Dermis microvascular lymphatic vessel endothelial cell (primary cell): ENCODE results near the gene CCDC92. TPM values are rescaled to one million over a fixed set of nuclear protein-coding genes. Genes with fewer than 3 reads are reported as not detected.
A peak's percentile ranks its signal among the peaks of the same experiment; 100 is the strongest.

ENCODE experiments used
- DNase-seq, 2 donors: peaks; one replicate each; pipeline versions ENCODE4 v3.0.0 to v3.0.0-alpha.2; 2010; ENCODE audit warnings: low read depth in 2 of 2
- total RNA-seq: library from RNA; depleted of rRNA; stranded (reverse); fragments of >200 nt; gene quantifications from 2 replicates; pipeline ENCODE4 v1.2.1, GENCODE V29; 2014

CCDC92 gene
- total RNA-seq, 1 donor from 2014 or later = 4.1 TPM

DNA sequence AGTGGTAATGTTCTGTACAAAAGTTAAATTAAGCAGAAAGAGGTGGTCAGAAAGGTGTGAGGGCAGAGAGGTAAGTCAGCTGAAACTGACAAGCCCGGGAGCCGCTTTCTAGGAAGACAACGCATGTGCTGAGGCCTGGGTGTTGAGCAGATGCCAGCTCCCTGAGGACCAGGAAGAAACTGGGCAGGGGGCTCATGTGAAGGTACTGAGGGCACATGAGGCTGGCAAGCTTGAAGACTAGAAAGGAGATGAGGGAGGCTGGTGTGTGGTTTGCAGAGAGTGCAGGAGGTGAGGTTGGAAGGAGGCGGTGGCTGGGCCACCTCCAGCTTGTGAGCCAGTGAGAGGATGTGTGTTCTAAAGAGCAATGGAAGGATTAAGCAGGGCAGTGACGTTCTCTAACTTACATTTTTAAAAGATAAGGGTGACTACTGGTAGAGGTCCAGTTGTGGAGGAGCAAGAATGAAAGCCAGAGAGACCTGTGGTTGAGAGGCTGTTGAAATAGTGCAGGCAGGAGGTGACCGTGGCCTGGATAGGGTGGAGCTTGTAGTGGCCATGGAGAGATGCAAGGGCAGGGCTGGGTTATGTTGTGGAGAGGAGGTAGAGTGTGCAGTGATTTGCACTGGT lies 29.5 kb upstream of the CCDC92 start:
- DNase-seq = no peak

DNA sequence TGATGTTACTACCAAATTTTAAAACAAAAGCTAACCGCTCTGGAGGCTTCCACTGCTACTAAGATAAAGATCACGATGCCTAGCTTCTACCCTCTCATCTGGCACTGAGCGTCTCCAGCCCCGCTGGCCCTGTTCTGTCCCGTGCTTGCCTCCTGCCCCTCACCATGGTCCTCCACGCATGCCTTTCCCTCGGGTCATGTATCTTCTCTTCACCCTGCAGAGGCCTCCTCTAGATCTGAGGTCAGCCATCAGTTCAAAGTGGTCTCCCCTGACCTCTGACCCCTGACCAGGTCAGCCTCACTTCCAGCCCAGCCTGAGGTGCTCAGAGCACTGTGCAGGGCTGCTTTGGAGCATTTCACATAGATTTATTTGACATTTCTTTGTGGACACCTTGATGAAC lies 28.7 kb upstream of the CCDC92 start:
- no peak for DNase-seq

DNA sequence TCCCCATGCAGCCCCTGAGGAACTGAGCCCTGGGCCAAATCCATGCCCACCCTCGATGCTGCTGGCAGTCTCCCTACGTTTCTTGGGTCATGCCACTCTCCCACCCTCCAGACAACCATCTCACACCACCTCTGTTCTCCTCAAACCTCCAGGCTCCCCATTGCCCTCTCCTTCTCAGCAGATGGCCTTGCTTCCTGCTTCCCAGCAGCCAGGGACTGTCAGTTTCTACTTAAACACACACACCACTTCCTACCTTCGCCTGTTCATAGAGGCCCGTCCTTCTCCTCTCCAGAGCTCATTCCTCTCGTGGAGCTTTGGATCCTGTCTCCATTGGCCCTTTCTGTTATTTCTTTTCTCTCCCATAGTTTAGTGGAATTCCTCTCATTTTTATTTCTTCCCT lies 27.5 kb upstream of the CCDC92 start:
- no peak for DNase-seq

DNA sequence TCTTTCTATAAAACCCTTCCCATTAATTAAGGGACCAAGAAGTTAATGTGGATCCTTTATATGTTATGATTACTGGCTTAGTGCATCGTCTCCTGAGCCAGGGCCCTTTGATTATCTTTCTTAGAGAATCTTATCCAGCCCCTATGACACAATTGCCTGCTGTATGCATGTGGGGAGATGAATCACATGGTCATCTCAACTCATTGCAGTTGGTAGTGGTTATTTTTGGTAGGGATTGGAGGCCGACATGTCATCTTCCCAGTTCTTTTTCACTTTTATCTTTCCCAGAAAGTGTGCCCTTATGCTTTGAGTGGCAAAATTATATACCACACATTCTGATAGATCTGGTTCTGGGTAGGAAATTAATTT lies 26.3 kb upstream of the CCDC92 start:
- no peak for DNase-seq

DNA sequence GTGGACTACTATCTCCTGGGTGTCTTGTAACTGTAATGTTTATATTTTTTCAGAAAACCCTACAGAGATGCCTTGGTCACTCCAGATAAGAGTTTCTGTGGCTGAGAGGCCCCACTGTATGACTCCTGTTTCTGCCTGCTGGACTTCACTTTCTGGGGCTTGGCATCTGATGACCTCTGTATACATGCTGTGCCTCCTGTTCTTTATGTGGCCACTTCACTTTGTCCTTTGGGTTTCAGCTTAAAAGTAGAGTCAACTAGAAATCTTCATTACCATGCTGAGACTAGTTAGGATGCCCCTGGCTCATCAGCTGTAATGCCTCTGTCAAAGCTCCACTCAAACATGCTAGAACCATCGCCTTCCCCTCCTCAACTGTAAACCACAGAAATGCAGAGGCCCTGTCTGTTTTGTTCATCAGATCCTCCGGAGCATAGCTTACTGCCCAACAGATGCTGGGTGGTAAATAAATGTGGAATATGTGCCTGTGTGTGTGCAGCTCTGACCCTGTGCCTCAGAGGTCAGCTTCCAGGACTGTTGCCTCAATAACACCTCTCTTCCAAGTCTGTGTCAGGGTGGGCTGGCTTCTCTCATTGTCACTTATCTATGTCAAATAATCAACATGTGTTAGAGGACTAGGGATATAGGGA lies 25.8 kb upstream of the CCDC92 start:
- no peak for DNase-seq

DNA sequence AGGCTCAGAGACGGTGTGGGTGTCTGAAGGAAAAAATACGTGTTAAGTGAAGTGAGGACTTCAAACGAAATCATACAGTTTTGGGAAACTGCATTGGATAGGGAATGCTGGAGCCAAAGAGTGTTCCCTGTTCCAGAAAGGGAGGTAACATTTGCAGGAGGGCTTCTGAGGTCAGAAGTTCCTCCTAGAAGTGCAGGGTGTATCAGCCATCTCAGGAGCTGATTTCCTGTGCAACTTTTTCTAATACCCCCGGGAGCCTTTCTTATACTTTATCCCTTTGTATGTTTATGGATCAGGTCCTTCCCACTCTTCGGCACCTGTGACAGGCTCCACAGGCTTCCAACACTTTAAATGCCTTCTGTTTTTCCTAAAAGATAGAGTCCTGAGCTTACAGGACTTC lies 25.3 kb upstream of the CCDC92 start:
- DNase-seq = no peak

DNA sequence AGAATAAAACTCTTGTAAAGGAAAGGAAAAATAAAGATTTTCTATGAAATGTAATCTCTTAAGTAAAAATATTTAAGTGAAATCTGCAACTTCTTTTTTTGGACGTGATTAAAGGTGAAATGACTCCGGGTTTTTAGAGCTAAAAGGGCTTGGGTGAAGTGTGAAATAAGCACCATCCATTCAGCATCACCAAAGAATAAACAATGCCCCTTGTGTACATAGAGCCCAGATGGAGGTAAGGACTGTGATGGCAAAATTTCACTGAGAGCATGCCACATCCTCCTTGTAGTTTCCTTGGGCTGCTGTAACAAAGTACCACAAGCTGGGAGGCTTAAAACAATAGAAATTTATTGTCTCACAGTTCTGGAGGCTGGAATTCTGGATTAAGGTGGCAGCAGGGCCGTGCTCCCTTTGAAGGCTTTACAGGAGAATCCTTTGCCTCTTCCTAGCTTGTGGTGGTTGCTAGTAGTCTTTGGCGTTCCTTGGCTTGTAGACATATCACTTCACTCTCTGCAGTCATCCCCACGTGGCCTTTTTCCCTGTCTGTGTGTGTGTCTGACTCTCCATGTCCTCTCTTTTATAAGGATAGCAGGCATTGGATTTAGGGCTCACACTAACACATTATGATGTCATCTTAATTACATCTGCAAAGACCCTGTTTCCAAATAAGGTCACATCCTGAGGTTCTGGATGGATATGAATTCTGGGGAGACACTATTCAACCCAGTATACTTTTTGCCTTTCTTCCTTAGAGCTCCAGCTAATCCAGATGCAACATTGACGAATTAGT lies 24.6 kb upstream of the CCDC92 start:
- DNase-seq = no peak

DNA sequence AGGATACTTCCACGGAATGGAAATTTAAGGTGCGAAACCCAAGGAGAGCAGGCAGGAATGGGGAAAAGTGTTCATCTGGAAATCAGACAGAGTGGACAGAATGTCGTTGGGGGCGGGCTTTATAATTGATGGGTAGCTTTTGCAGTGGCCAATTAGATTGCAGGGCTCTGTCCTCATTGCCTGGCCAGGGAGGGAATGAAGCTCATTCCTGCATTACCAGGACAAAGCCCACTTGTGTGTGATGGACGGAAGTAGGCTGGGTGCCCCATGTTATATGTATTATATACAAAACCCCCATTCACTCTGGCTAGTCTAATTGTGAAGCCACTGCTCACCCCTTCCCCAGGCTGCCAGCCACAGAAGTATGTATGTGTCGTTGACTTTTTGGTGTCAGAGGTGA lies 23.9 kb upstream of the CCDC92 start:
- no peak for DNase-seq

DNA sequence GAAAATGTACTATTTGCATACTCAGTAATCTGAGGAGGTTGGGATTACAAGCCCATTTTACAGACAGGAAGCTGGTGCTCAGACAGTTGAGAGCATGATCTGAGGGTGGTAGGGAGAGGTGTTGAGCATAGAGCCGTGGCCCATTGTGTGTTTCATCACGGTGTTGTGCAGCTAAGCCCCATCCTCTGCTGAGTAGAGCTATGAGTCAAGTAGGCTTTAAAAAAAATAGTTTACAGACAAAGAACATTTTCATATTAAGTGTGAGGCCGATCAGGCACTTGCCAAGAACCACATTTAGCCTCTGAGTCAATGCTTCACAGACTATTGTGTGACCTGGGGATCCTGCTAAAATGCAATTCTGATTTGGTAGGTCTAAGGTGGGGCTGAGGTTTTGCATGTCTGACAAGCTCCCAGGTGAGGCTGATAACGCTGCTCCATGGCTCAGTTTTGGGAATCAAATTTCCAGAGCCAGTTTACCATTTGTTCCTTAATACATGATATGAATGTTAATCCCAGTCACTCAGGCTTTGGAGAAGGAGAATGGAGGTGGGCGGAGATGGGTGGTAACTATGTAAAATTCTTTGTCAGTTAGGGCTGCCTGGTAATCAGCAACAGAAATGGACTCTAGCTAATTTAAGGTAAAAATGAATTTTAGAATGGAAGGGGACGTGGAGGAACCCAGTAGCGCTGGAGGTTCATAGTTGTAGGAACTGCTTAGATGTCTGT lies 22.6 kb upstream of the CCDC92 start:
- peak in 1 of 2 donors; percentile 49 for DNase-seq

DNA sequence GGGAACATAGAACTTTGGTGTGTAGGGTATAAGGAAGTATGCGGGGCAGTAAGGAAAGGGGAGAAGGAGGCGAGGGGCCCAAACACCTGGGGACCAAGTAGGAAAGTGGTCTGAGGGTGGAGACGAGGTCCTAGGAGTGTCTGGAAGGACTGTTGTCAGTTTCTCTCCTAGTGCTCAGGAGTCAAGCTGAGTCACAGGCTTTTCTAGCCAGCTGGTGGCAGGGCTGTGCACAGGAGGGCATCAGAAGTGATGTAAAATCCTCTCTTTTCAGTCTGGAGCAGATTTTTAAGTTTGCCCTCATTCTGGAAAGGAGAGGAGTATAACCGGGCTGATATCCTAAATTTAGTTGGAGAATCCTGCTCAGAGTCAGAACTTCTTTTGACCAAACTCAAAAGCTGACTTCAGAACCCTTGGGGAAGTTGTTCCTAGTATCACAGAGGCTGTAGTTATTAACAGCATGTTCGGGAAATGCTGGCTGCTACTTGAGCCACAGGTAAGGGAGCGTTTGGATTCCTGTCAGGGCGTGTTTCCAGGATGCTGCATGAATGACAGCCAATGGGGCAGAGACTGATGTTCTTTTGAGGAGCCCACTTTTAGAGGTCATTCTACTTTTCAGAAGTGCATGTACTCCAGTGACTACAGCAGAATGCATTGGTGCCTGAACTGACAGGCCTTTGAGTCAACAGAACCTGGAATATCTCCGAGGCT lies 19.6 kb upstream of the CCDC92 start:
- DNase-seq = no peak

DNA sequence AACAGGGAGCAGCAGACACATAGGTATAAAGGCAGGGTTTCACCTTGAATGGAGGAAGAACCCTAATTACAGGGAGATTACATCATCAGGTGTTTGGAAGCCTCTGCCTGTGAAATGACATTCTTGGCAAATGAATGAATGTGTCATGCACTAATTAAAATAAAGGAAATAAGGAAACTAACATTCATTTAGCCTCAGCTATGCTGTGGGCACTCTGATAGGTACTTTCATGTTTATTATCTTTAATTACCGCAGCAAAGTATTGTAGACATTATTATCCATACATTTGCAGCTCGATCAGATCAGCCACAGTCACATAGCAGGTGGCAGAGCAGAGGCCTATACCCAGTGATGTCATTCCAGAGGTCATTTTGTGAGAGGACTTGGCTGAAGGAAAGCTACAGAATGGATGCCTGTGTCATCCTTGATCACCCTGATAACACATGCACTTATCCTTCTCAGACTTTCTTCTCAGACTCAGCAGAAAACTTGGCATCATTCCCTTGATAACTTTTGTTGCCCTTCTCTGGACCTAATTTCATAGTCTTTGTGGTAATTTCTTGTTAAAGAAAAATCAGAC lies 18.8 kb upstream of the CCDC92 start:
- no peak for DNase-seq

DNA sequence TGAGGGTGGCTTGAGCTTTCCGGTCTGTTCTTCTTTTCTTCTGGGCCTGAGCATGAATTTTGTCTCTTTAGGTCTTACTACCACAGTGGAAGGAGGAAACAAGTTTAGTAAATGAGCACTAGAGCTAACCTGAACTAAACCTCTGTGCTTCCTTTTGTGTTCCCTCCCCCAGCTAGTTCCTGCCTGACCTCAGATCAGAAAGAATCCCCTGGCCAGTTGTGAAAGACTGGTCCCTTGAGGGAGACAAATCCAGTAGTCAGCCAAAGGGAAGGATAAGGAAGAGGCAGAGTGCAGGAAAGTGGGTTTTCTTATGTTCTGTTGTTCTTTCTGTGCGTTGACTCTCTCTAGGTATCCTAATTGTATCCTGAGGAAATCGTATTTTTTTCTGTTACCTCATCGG lies 17.9 kb upstream of the CCDC92 start:
- no peak for DNase-seq

DNA sequence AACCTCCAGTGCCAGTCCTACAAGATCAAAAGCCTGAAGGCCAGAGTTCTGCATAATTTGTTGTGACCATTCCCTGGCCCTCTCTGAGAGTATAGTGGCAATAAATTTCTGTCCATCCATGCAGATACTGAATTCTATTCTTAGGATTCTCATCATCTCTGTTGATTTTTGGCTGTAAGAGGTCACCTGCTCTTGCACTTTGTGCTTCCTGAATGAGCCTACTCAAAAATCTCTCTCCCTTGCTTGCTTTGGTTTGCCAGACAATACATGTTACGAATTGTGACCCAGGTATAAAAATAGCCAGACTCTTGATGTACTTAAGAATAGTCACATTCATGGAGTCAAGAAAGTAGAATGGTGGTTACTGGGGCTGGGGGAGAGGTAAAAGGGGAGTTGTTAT lies 17.1 kb upstream of the CCDC92 start:
- no peak for DNase-seq

DNA sequence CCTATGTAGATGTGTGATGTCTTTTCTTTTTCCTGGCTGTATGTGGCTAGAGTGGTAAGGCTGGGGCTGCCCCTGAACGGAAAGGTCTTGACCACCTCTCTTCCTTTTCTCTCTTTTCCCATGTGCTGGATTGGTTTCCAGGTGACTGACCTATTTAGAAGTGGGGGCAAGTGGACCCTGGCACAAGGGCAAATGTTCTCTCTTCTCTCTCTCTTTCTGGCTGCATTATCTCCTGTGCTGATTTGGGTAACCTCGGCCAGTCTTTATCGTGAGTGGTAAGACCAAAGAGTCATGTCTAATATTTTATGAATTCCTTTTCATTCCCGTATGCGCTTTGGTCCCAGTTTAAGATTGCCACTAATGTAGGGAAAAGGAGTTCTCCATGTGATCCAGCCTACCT lies 16.5 kb upstream of the CCDC92 start:
- DNase-seq = no peak

DNA sequence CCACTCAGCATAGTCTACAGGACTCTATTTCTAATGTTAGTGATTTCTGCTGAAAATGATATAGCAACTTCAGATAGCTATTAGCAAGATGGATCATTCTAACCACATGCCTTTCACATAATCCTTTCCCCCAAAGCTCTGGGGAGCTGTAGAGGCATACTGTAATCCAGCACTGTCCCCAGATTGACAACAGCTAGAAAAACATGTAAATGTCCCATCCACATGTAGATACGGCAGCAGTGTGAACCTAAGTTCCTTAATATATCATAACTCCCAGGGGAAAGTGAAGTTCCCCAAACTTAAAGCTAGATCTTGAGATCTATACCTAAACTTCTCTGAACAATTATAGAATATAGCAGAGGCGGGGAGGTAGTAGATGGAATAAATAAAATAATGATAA lies 14.4 kb upstream of the CCDC92 start:
- DNase-seq = no peak

DNA sequence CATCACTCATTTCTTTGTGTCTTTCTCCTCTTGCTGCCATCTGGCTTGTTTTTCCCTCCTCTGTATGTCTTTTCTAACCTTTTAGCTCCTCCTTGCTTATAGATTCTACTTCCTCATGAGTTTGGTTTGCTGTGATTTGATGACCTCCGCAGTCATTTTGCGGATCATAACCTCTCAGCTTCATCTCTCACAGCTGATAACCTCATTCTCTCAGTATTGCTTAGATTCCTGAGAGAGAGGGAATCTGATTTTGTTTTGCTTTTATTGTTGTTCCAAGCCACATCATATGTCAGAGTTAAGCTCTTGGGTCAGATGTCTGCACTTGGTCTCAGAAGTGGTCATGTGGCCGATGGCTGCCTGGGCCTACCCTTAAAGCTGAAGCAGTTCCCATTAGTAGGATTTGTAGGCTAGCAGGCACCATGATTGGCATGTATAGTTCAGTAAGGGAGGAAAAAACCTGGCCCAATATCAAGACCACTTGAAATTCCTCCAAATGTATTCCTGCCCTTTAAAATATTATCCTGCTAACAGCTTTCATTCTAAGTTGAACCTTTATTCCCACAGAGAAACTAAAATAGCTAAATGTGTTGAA lies 13.8 kb upstream of the CCDC92 start:
- DNase-seq = no peak

DNA sequence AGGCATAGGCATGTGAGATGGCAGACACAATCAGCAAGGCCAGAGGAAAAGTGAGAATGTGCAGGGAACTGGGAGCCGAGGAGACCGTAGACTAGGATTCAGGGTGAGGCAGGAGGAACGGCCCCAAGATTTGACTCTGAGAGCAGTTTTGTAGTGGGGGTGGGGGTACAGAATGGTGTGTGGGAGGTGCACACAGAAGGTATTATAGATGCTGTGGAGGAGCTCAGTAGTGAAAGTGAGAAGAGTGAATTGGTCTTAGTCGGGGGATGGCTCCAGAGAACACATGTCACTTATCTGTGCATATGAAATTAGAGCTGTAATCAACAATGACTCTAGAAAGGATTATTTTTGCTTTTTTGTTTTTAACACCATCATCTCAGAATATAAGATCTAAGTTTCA lies 12.3 kb upstream of the CCDC92 start:
- no peak for DNase-seq

DNA sequence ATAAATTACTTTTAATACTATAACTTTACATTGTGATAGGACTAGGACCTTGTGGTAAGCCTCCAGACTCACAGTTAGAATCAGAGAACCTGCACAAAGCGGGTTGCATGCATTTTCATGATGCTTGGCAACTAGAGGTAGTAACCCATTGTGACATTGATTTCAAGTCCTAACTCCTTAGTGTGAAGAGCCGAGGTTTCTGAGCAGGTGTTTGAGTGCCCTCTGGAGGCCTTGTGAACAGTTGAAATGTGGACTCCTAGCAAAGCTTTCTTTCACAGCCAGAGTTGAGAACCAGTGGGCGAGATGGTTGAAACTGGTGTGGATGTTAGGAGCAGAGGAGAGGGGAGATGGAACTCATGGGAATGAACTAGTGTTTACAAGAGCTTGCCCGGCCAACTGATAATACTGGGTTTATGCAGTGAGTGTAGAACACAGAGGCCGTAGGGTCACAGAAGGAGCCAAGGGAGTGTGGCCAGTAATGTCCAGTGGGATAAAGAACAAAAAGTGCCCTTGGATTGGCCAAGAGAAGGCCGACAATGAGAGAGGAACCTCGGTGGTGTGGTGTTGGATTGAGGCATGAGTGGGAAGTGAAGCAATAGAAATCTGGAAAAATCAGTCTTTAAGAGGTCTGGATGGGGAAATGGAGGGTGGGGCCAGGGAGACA lies 11.3 kb upstream of the CCDC92 start:
- peak; percentile 61 to 78 for DNase-seq

DNA sequence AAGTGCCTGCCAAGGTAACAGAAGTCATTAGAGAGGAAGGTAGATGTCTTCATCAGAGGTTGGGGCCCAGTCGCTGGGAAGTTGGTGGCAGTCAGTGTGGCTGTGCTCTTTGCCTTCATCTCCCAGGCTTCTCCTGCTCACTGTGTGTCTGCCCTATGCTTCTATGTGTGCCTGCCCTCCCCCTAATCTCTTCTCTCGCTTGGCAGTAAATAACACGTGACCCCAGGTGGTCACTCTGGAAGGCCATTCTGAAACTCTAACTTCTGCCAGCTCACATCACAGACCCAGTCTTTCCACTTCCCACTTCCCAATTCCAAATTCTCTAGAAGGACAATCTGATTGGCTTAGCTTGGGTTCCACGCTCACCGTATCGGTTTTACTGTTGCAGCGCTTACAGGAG lies 9.6 kb upstream of the CCDC92 start:
- no peak for DNase-seq

DNA sequence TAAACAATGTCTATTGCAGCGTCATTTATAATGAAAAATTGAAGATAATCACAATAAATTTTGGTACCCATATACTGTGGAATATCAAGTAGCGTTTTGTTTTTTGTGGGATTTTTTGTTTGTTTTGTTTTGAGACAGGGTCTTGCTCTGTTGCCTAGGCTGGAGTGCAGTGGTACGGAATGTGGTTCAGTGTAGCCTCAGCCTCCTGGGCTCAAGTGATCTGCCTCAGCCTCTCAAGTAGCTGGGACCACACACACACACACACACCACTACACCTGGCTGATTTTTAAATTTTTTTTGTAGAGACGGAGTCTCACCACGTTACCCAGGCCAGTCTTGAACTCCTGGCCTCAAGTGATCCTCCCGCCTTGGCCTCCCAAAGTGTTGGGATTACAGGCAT lies 6.9 kb upstream of the CCDC92 start:
- DNase-seq = no peak
